SK-N-SH treated with all-trans-retinoic acid at 6 μM for 48 hours (cell line): Measurements from ENCODE around the gene ACSM3.

Experiments used
- ATAC-seq: fragments of 200-7000 bp; cut with Tn5 transposase; 3 replicates; pipeline ENCODE4 v1.9.1; 2020; ENCODE audit warnings: mild to moderate bottlenecking, moderate library complexity
- ARNTL ChIP-seq: fragments of 450-650 bp; formaldehyde crosslinking; IDR thresholded peaks from 2 replicates; pipeline ENCODE4 v1.5.0; 2020; ENCODE audit warnings: low read depth, mild to moderate bottlenecking, moderate library complexity, borderline replicate concordance
- BACH2 ChIP-seq: fragments of 250-450 bp; sonication (Bioruptor Pico); IDR thresholded peaks from 2 replicates; pipeline ENCODE4 v1.9.0; 2021; ENCODE audit warnings: mild to moderate bottlenecking, borderline replicate concordance
- CREB5 ChIP-seq: fragments of 250-450 bp; sonication (Bioruptor Pico); IDR thresholded peaks from 2 replicates; pipeline ENCODE4 v1.5.1; 2020; ENCODE audit warnings: low read depth, mild to moderate bottlenecking, moderate library complexity
- CSDC2 ChIP-seq: fragments of 250-450 bp; sonication (Bioruptor Pico); IDR thresholded peaks from 2 replicates; pipeline ENCODE4 v1.5.0; 2020; ENCODE audit warnings: mild to moderate bottlenecking, moderate library complexity
- ESRRG ChIP-seq: fragments of 250-450 bp; sonication (Bioruptor Pico); IDR thresholded peaks from 2 replicates; pipeline ENCODE4 v1.6.1; 2021; ENCODE audit warnings: mild to moderate bottlenecking
- OSR1 ChIP-seq: fragments of 250-450 bp; sonication (Bioruptor Pico); IDR thresholded peaks from 2 replicates; pipeline ENCODE4 v1.8.0; 2022; ENCODE audit warnings: moderate library complexity, mild to moderate bottlenecking, inconsistent platforms
- PATZ1 ChIP-seq: fragments of 250-450 bp; sonication (Bioruptor Pico); IDR thresholded peaks from 2 replicates; pipeline ENCODE4 v1.8.0; 2020; ENCODE audit warnings: mild to moderate bottlenecking, moderate library complexity, borderline replicate concordance
- PPARA ChIP-seq: fragments of 250-450 bp; sonication (Bioruptor Pico); IDR thresholded peaks from 2 replicates; pipeline ENCODE4 v1.5.0; 2020; ENCODE audit warnings: mild to moderate bottlenecking, borderline replicate concordance
- RARB ChIP-seq: fragments of 250-450 bp; sonication (Bioruptor Pico); IDR thresholded peaks from 2 replicates; pipeline ENCODE4 v1.8.0; 2021; ENCODE audit warnings: mild to moderate bottlenecking, moderate library complexity
- SNAI2 ChIP-seq: fragments of 250-450 bp; sonication (Bioruptor Pico); IDR thresholded peaks from 2 replicates; pipeline ENCODE4 v1.5.0; 2020; ENCODE audit warnings: mild to moderate bottlenecking, moderate library complexity
- TOX ChIP-seq: fragments of 250-450 bp; sonication (Bioruptor Pico); IDR thresholded peaks from 2 replicates; pipeline ENCODE4 v1.8.0; 2021; ENCODE audit warnings: mild to moderate bottlenecking, moderate library complexity, borderline replicate concordance
- TSHZ2 ChIP-seq: fragments of 250-450 bp; sonication (Bioruptor Pico); IDR thresholded peaks from 2 replicates; pipeline ENCODE4 v1.5.0; 2020; ENCODE audit warnings: mild to moderate bottlenecking, moderate library complexity
- ZC3H10 ChIP-seq: fragments of 250-450 bp; sonication (Bioruptor Pico); IDR thresholded peaks from 2 replicates; pipeline ENCODE4 v1.5.1; 2021; ENCODE audit warnings: mild to moderate bottlenecking, moderate library complexity
- ZFP30 ChIP-seq: fragments of 450-650 bp; formaldehyde crosslinking; IDR thresholded peaks from 2 replicates; pipeline ENCODE4 v1.5.0; 2022; ENCODE audit warnings: mild to moderate bottlenecking, moderate library complexity
- ZNF565 ChIP-seq: fragments of 450-650 bp; formaldehyde crosslinking; conservative IDR thresholded peaks from 2 replicates; pipeline ENCODE4 v1.5.0; 2020; ENCODE audit warnings: low read depth, mild to moderate bottlenecking, moderate library complexity
- ZNF8 ChIP-seq: fragments of 450-650 bp; formaldehyde crosslinking; IDR thresholded peaks from 2 replicates; pipeline ENCODE4 v1.5.0; 2020; ENCODE audit warnings: mild to moderate bottlenecking, moderate library complexity

Gene ACSM3

GRCh38 chr16:20838240-20838639 is 74.4 kb downstream of the ACSM3 start (continued):
- no peak for TF ChIP-seq PATZ1 (CRISPR knock-in tag)
- no peak for TF ChIP-seq BACH2
- TF ChIP-seq TOX (CRISPR knock-in tag): no peak
- TF ChIP-seq TSHZ2 (CRISPR knock-in tag): no peak
- no peak for TF ChIP-seq OSR1 (CRISPR knock-in tag)
- TF ChIP-seq ARNTL (CRISPR knock-in tag): no peak
- no peak for TF ChIP-seq RARB (CRISPR knock-in tag)
- TF ChIP-seq ZFP30 (CRISPR knock-in tag): no peak
- TF ChIP-seq ESRRG (CRISPR knock-in tag): no peak
- no peak for TF ChIP-seq ZNF8 (CRISPR knock-in tag)

- TF ChIP-seq BACH2 (no peak), OSR1 (CRISPR knock-in tag) (no peak), ZFP30 (CRISPR knock-in tag) (no peak), CSDC2 (CRISPR knock-in tag) (no peak), ARNTL (CRISPR knock-in tag) (no peak), RARB (CRISPR knock-in tag) (no peak), SNAI2 (CRISPR knock-in tag) (no peak), CREB5 (no peak), PATZ1 (CRISPR knock-in tag) (no peak), ZC3H10 (no peak), ESRRG (CRISPR knock-in tag) (no peak)
- TF ChIP-seq, all 23 proteins: peak for 0
- no peak for ATAC-seq
These were observed 75.7 kb downstream of the ACSM3 start for GRCh38 chr16:20839504-20839903.

GRCh38 chr16:20844054-20844453 is 80.2 kb downstream of the ACSM3 start:
- ATAC-seq: no peak
- TF ChIP-seq ZNF8 (CRISPR knock-in tag) (no peak), ZFP30 (CRISPR knock-in tag) (no peak), ZNF565 (no peak), TSHZ2 (CRISPR knock-in tag) (no peak), CREB5 (no peak), SNAI2 (CRISPR knock-in tag) (no peak), PPARA (CRISPR knock-in tag) (no peak)
